ENCODE measurements around the gene LGALS9.

The LGALS9 gene

DNA sequence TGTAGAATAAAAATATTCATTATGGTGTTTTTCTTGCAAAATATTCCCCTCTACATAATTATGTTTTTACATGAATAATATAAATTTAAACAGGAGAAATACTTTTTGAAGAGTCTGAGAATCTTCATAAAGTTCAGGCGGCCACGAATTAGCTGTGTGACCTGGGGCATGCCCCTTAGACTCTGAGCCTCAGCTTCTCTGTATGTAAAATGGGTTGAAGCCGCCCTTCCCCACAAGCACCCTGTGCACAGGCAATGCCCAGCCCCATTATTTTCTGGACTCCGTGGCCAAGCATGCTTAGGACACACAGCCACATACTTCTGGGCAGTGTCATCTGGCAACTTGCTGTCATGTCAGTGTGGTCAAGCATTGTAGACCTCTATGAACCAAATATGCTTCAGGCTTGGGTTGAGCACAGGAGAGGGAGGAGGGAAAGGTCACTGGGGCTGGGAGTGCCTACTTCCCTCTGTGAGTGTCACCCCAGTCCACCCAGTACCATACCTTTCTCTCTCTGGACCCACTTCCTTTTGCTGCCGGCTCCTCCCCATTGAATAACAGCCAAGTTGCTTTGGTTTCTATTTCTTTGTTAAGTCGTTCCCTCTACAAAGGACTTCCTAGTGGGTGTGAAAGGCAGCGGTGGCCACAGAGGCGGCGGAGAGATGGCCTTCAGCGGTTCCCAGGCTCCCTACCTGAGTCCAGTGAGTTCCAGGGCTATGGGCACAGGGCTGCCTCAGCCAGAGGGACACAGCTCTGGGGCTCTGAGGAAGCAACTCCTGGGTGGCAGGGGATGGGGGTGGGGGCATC lies at the start of gene LGALS9:
Gene LGALS9, plus strand, starts transcription at position 582 of the 804 bp plus-strand sequence. Its CDS starts 78 bp downstream, at position 660.
- H3K27ac ChIP-seq, result no peak within 1 kb of the TSS
- CTCF ChIA-PET, result interaction anchor here (0.7 kb wide), 1 partner anchor 138 kb away, joined by 4 read pairs; no protein-coding TSS in a partner anchor
- peak; percentile 13 for DNase-seq (ENCODE audit: low spot score)

DNA sequence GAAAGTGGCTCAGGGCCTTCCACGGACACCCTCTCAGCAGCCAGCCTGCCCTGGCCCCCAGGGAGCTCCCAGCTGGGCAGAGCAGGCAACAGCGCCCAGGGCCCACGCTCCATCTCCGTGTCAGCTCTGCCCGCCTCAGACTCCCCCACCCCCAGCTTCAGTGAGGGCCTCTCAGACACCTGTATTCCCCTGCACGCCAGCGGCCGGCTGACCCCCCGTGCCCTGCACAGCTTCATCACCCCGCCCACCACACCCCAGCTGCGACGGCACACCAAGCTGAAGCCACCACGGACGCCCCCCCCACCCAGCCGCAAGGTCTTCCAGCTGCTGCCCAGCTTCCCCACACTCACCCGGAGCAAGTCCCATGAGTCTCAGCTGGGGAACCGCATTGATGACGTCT lies 48.3 kb upstream of the LGALS9 start:
- no peak for DNase-seq (ENCODE audit: low spot score)
- TF ChIP-seq, protein P1, sequence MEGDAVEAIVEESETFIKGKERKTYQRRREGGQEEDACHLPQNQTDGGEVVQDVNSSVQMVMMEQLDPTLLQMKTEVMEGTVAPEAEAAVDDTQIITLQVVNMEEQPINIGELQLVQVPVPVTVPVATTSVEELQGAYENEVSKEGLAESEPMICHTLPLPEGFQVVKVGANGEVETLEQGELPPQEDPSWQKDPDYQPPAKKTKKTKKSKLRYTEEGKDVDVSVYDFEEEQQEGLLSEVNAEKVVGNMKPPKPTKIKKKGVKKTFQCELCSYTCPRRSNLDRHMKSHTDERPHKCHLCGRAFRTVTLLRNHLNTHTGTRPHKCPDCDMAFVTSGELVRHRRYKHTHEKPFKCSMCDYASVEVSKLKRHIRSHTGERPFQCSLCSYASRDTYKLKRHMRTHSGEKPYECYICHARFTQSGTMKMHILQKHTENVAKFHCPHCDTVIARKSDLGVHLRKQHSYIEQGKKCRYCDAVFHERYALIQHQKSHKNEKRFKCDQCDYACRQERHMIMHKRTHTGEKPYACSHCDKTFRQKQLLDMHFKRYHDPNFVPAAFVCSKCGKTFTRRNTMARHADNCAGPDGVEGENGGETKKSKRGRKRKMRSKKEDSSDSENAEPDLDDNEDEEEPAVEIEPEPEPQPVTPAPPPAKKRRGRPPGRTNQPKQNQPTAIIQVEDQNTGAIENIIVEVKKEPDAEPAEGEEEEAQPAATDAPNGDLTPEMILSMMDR (conservative IDR thresholded peaks at IDR 0.05; ENCODE audit: low read depth), result no peak
- no peak overlapping the region for H3K27ac ChIP-seq
- CTCF ChIA-PET, result interaction anchor here (0.6 kb wide), 1 partner anchor 238 kb away, joined by 3 read pairs; no protein-coding TSS in a partner anchor
- POLR2A ChIA-PET (ENCODE audit: low non-redundant PET), result no interaction called here

More for the DNA sequence above, at the start of gene LGALS9:
- POLR2A ChIA-PET (ENCODE audit: low non-redundant PET), result no interaction called here
- TF ChIP-seq, protein P1 (conservative IDR thresholded peaks at IDR 0.05; ENCODE audit: low read depth), result no peak

DNA sequence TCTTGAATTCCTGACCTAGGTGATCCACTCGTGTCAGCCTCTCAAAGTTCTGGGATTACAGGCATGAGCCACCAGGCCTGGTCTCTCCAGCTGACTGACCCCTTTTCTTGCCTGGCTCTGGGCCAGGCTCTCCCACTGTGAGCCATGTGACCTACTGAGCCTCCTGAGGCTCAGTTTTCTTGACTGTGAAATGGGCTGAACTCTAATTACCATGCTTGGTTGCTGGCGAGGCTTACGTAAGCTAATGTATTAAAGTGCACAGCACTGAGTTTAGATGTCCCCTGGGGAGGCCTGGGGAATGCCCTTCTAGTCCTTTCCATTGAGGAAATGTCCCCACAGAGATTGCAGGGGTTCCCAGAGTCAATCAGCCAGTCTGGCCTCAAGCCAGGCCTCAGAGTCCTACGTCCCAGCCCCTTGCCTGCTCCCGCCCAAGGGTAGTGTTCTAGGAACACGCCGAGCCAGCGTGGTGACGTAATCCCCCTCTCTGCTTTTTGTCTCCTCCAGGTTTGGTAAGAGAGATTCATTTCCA lies 45.8 kb upstream of the LGALS9 start:
- no peak overlapping the region for H3K27ac ChIP-seq
- ChIA-PET POLR2A (ENCODE audit: low non-redundant PET) (interaction anchor here (0.6 kb wide), 1 partner anchor 107 kb away, joined by 3 read pairs; no protein-coding TSS in a partner anchor), CTCF (interaction anchor here (1.2 kb wide), 1 partner anchor 91 kb away, joined by 5 read pairs; no protein-coding TSS in a partner anchor)
- TF ChIP-seq, protein P1 (conservative IDR thresholded peaks at IDR 0.05; ENCODE audit: low read depth), result no peak
- no peak for DNase-seq (ENCODE audit: low spot score)

DNA sequence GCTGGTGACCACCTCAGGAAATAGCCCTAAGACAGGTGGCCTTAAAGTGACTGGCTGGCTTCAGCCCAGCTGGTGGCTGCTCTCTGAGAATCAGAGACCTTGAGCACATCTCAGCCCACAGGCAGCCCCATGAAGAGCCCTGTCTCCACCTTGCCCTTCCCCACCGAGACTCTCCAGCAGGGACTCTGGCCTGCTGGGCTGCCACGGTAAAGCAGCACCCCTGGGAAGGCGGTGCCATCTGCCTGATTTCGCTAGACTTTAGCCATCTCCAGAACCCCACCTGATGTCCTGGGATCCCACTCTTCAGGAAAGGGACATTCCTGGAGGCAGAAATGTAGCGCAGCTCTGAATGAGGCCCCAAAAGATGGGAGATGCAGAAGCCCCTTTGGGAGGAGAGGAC lies 45.2 kb upstream of the LGALS9 start:
- ChIA-PET POLR2A (ENCODE audit: low non-redundant PET) (interaction anchor here (0.6 kb wide), 1 partner anchor 107 kb away, joined by 3 read pairs; no protein-coding TSS in a partner anchor), CTCF (interaction anchor here (1.2 kb wide), 1 partner anchor 92 kb away, joined by 4 read pairs; no protein-coding TSS in a partner anchor)
- peak overlapping the region; percentile 48 for H3K27ac ChIP-seq
- no peak for DNase-seq (ENCODE audit: low spot score)
- TF ChIP-seq, protein P1 (conservative IDR thresholded peaks at IDR 0.05; ENCODE audit: low read depth), result no peak

DNA sequence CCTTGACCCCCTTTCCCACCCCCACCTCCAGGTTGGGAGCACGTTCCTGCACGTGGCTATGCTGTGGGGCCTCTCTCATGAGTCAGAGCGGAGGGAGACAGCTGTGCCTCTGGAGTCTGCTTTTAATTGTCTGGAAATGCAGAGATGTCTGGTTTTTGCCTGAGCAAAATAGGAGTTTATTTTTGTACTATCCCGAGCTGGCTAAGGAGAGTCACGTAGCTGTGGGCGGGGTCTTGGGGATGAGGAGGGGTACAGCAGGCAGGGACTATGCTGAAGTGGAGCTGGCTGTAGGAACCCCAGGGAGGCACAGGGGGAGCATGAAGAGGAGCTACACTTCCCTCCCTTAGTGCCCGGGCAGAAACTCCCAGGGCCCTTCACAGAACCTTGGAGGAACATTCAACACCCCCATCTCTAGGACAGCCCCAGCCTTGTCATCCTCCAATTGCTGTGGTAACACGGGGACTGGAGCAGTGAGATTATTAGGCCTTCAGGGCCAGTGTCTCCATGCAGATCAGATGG lies 44.7 kb upstream of the LGALS9 start:
- DNase-seq (ENCODE audit: low spot score), result no peak
- POLR2A ChIA-PET (ENCODE audit: low non-redundant PET), result no interaction called here
- TF ChIP-seq, protein P1 (conservative IDR thresholded peaks at IDR 0.05; ENCODE audit: low read depth), result no peak
- CTCF ChIA-PET, result interaction anchor here (1.2 kb wide), 1 partner anchor 92 kb away, joined by 4 read pairs; no protein-coding TSS in a partner anchor
- H3K27ac ChIP-seq, result peak overlapping the region; percentile 48

DNA sequence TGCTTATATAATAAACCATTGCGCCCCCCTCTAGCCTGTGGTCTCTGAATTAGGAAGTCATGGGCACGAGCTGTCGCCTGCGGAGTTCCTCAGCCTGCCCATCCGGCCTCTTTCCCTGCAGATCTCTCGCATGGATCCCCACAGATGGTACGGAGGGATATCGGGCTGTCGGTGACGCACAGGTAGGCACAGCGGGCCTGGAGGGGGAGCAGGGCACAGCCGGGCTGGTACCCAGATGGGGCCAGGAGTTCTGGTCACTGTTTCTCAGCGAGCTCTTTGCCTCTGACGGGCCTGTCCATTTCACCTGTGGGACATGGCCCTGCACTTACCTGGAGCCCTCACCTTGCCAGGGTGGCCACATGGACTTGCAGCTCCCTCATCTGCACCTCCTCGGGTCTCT lies 42.6 kb upstream of the LGALS9 start:
- no peak overlapping the region for H3K27ac ChIP-seq
- POLR2A ChIA-PET (ENCODE audit: low non-redundant PET), result no interaction called here
- CTCF ChIA-PET, result interaction anchor here (0.6 to 1.5 kb wide), 2 partner anchors 94 to 393 kb away, joined by 4 read pairs; no protein-coding TSS in a partner anchor
- DNase-seq (ENCODE audit: low spot score), result no peak
- TF ChIP-seq, protein P1 (conservative IDR thresholded peaks at IDR 0.05; ENCODE audit: low read depth), result no peak

Data from RWPE1 (cell line).